Stimulated activated effector memory CD8-positive, alpha-beta T cell treated with anti-CD3 and anti-CD28 coated beads, Interleukin-12 subunit alpha, Interleukin-12 subunit beta, amount 100 ng/mL, for 72 hours (primary cell): ENCODE results near the gene ARHGAP22.
A peak's percentile ranks its signal among the peaks of the same experiment; 100 is the strongest.

ENCODE experiments used
- ATAC-seq: fragments of 150-1000 bp; cut with Tn5 transposase; 2 replicates; pipeline ENCODE4 v1.10.0; 2021
- DNase-seq, 2 donors: peaks; one replicate each; pipeline ENCODE4 v3.0.0; 2021 to 2022; ENCODE audit warnings: low spot score in 2 of 2
- H3K27ac Mint-ChIP-seq: one replicate; pipeline ENCODE4 v1.8.0; 2022; ENCODE audit warnings: mild to moderate bottlenecking, mixed read lengths
- H3K36me3 Mint-ChIP-seq: one replicate; pipeline ENCODE4 v1.8.0; 2022; ENCODE audit warnings: mild to moderate bottlenecking, mixed read lengths
- H3K4me1 Mint-ChIP-seq: one replicate; pipeline ENCODE4 v1.8.0; 2022; ENCODE audit warnings: mixed read lengths
- H3K4me3 Mint-ChIP-seq: one replicate; pipeline ENCODE4 v1.8.0; 2022; ENCODE audit warnings: mild to moderate bottlenecking, mixed read lengths
- H3K9me3 Mint-ChIP-seq: one replicate; pipeline ENCODE4 v1.8.0; 2022; ENCODE audit warnings: mixed read lengths

The ARHGAP22 gene

GRCh38 chr10:48590945-48591344, 13.9 kb downstream of the ARHGAP22 start:
- no peak for ATAC-seq
- no peaks in the 10 kb centered on the region for H3K36me3 Mint-ChIP-seq
- H3K4me3 Mint-ChIP-seq = no peak overlapping the region
- H3K4me1 Mint-ChIP-seq = no peaks in the 10 kb centered on the region
- H3K27ac Mint-ChIP-seq = no peak overlapping the region
- no peaks in the 10 kb centered on the region for H3K9me3 Mint-ChIP-seq
- DNase-seq = no peak

DNA sequence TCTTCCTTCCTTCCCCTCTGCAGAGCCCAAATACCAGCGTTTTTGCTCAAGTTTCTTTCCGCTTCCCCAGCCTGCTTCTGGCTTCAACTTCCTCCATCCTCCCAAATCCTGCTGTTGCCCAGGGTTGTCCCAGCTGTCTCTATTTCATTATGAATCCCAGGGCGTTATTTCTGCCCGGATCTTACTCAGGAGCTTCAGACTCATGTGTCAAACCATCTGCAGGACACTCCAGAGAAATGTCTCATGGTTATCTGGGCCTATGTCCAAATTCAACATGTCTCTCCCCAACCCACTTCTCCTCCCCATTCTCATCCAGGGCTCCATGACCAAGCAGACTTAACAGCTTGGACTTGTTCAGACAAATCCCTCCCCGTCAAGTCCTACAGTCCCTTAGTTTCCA, 15.6 kb downstream of the ARHGAP22 start:
- H3K4me3 Mint-ChIP-seq = no peak overlapping the region

DNA sequence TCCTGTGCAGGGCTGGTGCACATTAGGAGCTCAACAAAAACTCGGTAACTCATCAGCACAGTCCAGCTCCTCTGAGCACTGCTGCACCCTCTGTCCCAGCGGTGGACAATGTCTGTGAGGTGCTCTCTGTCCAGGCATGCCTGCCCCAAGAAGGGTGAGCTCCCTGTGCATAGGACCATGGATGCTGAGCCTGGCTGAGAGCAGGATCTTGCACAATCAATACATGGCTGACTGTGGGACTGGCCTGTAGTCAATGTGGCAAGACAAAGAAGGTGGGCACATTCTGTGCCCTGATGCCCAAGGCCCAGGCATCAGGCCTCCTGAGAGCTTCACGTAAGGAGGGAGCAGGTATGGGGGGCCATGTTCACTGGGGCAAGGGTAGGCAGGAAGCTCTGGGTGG, 17.1 kb downstream of the ARHGAP22 start:
- H3K4me3 Mint-ChIP-seq = no peak overlapping the region
- no peaks in the 10 kb centered on the region for H3K36me3 Mint-ChIP-seq
- peaks cover 4% of the 10 kb centered on the region for H3K9me3 Mint-ChIP-seq
- ATAC-seq = no peak
- H3K4me1 Mint-ChIP-seq = no peaks in the 10 kb centered on the region
- DNase-seq = no peak
- H3K27ac Mint-ChIP-seq = no peak overlapping the region

More for the DNA sequence above, 15.6 kb downstream of the ARHGAP22 start:
- Mint-ChIP-seq H3K27ac (no peak overlapping the region), H3K36me3 (no peaks in the 10 kb centered on the region), H3K9me3 (peaks cover 4% of the 10 kb centered on the region), H3K4me1 (no peaks in the 10 kb centered on the region)
- no peak for ATAC-seq
- no peak for DNase-seq

- no peak for ATAC-seq
- Mint-ChIP-seq H3K4me3 (no peak overlapping the region), H3K27ac (no peak overlapping the region), H3K9me3 (peaks cover 4% of the 10 kb centered on the region), H3K36me3 (no peaks in the 10 kb centered on the region), H3K4me1 (no peaks in the 10 kb centered on the region)
- no peak for DNase-seq
These were observed 17.8 kb downstream of the ARHGAP22 start for GRCh38 chr10:48587101-48587500.

DNA sequence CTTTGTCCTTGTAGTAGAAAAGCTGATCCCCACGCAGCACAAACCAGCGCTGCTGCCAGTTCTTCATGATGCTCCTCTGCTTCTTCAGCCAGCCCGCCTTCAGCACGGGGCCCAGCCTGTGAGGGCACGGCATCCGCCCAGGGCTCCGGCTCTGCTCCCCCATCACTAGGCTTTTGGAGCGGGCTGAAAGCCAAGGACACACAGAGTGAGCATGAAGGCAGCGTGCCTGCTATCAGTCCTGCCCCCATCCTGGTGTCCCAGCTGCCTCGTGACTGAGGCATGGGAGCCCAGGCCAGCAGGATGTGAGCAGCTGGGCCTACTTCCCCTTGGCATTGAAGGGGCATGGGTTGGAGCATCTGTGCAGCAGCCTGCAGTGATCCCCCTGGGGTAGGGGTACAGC, 21.9 kb downstream of the ARHGAP22 start:
- no peak for DNase-seq
- Mint-ChIP-seq H3K36me3 (no peaks in the 10 kb centered on the region), H3K4me1 (no peaks in the 10 kb centered on the region), H3K27ac (no peak overlapping the region), H3K4me3 (no peak overlapping the region), H3K9me3 (peaks cover 4% of the 10 kb centered on the region)
- ATAC-seq = no peak

GRCh38 chr10:48580236-48580635, 24.6 kb downstream of the ARHGAP22 start:
- no peaks in the 10 kb centered on the region for H3K36me3 Mint-ChIP-seq
- no peak overlapping the region for H3K27ac Mint-ChIP-seq
- no peak overlapping the region for H3K4me3 Mint-ChIP-seq
- no peak for ATAC-seq
- no peaks in the 10 kb centered on the region for H3K4me1 Mint-ChIP-seq
- no peak for DNase-seq
- H3K9me3 Mint-ChIP-seq = peaks cover 2% of the 10 kb centered on the region

DNA sequence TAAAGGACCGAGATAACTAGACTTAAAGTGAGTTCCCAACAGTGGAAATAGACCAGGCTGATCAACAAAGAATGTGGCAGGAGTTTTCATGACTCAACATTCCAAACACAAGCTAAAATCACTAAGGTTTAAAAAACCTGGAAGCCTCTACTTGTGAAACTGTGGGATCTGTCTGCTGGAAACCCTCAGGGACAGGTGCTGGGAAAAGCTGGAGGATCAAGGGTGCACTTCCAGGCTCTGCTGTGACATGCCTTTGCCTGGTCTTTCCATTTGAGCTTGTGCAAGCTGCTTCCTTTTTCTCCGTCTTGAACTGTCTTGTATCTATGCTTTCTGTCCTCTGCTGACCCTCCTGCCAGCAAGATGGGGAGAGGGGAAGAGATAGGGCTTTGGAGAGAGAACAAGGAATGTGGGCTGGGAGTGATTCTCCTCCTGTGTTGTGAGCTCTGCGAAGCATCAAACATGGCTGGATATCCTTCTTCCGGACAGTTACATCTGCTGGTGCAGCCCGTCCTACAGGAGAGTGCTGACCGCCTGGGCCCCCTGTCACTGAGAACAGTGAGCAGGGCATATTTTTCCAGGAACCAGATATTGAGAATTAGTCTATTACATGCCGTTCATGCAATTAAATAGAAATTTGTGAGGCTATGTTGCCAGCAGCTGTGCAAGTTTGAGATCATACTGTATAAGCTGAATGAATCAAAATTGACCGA, 25.5 kb downstream of the ARHGAP22 start:
- Mint-ChIP-seq H3K9me3 (no peaks in the 10 kb centered on the region), H3K27ac (no peak overlapping the region), H3K36me3 (no peaks in the 10 kb centered on the region), H3K4me1 (no peaks in the 10 kb centered on the region), H3K4me3 (no peak overlapping the region)
- ATAC-seq (no peak), DNase-seq (no peak)

- no peak for DNase-seq
- Mint-ChIP-seq H3K36me3 (no peaks in the 10 kb centered on the region), H3K9me3 (no peaks in the 10 kb centered on the region), H3K4me3 (no peak overlapping the region), H3K27ac (no peak overlapping the region), H3K4me1 (no peaks in the 10 kb centered on the region)
- ATAC-seq = no peak
These were observed 27.7 kb downstream of the ARHGAP22 start for GRCh38 chr10:48577158-48577557.

DNA sequence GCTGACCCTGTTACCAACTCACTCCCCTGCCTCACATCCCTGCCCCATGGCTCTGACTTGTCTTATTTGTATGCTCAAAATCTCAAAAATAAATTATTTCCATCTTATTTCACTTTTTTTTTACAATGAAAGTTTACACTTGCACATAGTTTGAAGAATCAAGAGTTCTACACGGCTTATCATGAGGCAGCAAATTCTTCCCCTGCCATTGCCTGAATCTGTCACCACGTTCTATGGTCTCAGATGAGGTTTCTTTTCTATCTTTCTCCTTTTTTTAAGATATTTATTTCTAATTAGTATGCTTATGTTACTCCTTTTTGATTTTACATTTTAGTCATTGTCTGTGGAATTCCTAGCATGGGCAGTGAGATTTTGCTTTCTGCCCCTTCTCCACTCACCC, 28.4 kb downstream of the ARHGAP22 start:
- Mint-ChIP-seq H3K36me3 (no peaks in the 10 kb centered on the region), H3K9me3 (no peaks in the 10 kb centered on the region), H3K27ac (no peak overlapping the region), H3K4me1 (no peaks in the 10 kb centered on the region), H3K4me3 (no peak overlapping the region)
- ATAC-seq (no peak), DNase-seq (no peak)

GRCh38 chr10:48575901-48576300, 29.0 kb downstream of the ARHGAP22 start:
- Mint-ChIP-seq H3K27ac (no peak overlapping the region), H3K36me3 (no peaks in the 10 kb centered on the region), H3K9me3 (no peaks in the 10 kb centered on the region), H3K4me3 (no peak overlapping the region), H3K4me1 (no peaks in the 10 kb centered on the region)
- no peak for DNase-seq
- ATAC-seq = no peak

- DNase-seq = no peak
- H3K4me3 Mint-ChIP-seq = no peak overlapping the region
- ATAC-seq = no peak
- no peaks in the 10 kb centered on the region for H3K36me3 Mint-ChIP-seq
- no peak overlapping the region for H3K27ac Mint-ChIP-seq
- no peaks in the 10 kb centered on the region for H3K9me3 Mint-ChIP-seq
- no peaks in the 10 kb centered on the region for H3K4me1 Mint-ChIP-seq
These were observed 30.0 kb downstream of the ARHGAP22 start for GRCh38 chr10:48574817-48575380.

DNA sequence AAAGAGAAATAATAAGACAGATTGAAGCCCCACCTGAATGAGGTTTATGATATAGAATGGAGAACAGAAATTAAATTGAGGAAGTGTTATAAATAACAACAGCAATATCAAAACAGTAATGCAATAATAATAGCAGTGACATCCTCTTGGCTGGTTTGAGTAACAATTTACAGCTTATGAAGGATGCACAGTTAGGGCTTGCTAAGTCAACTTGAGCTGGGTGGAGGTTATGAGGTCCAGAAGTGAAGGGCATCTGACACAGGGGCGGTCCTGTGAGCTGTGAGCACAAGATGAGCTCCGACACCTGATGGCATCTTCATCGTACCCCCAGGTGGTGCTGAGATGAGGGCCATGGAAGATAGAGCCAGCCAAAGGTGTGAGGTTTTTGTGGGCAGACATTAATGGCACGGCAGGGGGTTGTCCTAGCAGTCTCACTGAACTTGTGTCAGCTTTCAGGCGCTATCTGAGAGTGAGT, 30.5 kb downstream of the ARHGAP22 start:
- no peak overlapping the region for H3K4me3 Mint-ChIP-seq
- DNase-seq (no peak), ATAC-seq (peak; percentile 45)
- no peaks in the 10 kb centered on the region for H3K36me3 Mint-ChIP-seq
- no peak overlapping the region for H3K27ac Mint-ChIP-seq
- no peaks in the 10 kb centered on the region for H3K9me3 Mint-ChIP-seq
- H3K4me1 Mint-ChIP-seq = no peaks in the 10 kb centered on the region

DNA sequence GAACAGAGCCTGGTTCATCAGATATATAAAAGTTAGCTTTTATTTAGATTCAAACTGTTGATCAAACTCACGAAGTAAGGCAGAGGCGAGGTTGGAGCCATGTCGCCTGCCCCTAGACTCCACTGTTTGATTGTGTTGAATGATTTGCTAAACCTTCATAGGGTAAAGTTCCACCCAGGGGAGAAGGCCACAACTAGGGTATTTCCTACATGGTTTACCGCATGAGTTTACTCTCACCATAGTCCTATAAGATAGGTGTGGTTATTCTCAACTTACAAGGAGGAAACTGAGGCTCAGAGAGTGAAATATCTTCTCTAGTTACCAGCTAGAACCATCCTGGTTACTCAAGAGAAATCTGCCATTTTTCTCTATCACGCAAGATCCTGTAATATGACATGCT, 31.8 kb downstream of the ARHGAP22 start:
- DNase-seq (no peak), ATAC-seq (no peak)
- Mint-ChIP-seq H3K9me3 (no peaks in the 10 kb centered on the region), H3K4me3 (no peak overlapping the region), H3K4me1 (no peaks in the 10 kb centered on the region), H3K27ac (no peak overlapping the region), H3K36me3 (no peaks in the 10 kb centered on the region)

DNA sequence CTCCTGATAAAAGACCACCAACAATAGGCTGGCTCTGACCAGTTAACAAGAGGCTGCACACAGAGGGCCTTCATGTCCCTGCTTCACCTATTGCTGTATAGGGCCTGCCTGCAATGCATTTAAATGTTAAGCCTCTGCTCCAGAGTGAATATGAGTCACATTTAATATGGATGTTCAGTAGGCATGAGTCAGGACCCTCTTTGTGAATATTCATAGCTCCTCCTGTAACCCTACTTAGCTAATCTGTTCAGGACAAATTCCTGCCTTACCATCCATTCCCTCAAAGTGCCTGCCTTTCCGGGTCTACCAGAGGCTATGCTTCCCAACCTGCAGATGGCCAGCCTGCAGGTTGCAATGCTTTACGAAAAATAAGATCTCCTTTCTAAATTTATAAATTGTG, 32.5 kb downstream of the ARHGAP22 start:
- Mint-ChIP-seq H3K36me3 (no peaks in the 10 kb centered on the region), H3K4me3 (no peak overlapping the region), H3K9me3 (no peaks in the 10 kb centered on the region), H3K27ac (no peak overlapping the region), H3K4me1 (no peaks in the 10 kb centered on the region)
- ATAC-seq = no peak
- DNase-seq = no peak

DNA sequence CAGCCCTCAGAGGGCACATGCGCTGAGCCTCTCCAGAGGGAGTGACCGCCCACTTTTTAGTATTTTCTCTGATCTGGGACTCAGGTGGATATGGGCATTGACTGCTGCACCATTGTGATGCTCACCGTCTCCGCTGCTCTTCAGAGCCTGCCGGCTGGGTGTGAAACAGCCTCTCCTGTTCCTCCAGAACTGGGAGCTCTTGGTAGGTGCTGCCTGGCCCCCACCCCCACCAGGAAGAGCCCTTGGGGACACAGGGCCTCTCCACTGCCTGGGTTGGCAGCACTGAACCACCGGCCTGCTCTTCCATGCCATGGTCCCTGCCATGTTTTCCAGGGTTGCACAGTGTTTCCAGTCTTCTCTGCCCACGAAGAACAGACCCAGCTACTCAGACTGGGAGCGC, 36.3 kb downstream of the ARHGAP22 start:
- H3K4me1 Mint-ChIP-seq = no peaks in the 10 kb centered on the region
- H3K27ac Mint-ChIP-seq = no peak overlapping the region
- H3K36me3 Mint-ChIP-seq = no peaks in the 10 kb centered on the region
- no peak for DNase-seq
- H3K9me3 Mint-ChIP-seq = no peaks in the 10 kb centered on the region
- no peak overlapping the region for H3K4me3 Mint-ChIP-seq
- ATAC-seq = no peak

- H3K4me3 Mint-ChIP-seq = no peak overlapping the region
- no peaks in the 10 kb centered on the region for H3K4me1 Mint-ChIP-seq
- H3K36me3 Mint-ChIP-seq = no peaks in the 10 kb centered on the region
- no peaks in the 10 kb centered on the region for H3K9me3 Mint-ChIP-seq
- ATAC-seq = no peak
- H3K27ac Mint-ChIP-seq = no peak overlapping the region
- DNase-seq = no peak
These were observed 36.7 kb downstream of the ARHGAP22 start for GRCh38 chr10:48568131-48568530.
